HTERT RPE-1 (cell line): Measurements from ENCODE around the gene CKS1B.

Experiments
- in situ Hi-C: fragments of 300-500 bp; cut with MboI; formaldehyde crosslinking; loops from 4 replicates; pipeline ENCODE4 v1.14.3; 2020; ENCODE audit warnings: low sequenced_read_pairs

Gene CKS1B

GRCh38 chr1:155000411-155000725 lies 25.9 kb downstream of the CKS1B start:
- in situ Hi-C loops, result no loop called here

DNA sequence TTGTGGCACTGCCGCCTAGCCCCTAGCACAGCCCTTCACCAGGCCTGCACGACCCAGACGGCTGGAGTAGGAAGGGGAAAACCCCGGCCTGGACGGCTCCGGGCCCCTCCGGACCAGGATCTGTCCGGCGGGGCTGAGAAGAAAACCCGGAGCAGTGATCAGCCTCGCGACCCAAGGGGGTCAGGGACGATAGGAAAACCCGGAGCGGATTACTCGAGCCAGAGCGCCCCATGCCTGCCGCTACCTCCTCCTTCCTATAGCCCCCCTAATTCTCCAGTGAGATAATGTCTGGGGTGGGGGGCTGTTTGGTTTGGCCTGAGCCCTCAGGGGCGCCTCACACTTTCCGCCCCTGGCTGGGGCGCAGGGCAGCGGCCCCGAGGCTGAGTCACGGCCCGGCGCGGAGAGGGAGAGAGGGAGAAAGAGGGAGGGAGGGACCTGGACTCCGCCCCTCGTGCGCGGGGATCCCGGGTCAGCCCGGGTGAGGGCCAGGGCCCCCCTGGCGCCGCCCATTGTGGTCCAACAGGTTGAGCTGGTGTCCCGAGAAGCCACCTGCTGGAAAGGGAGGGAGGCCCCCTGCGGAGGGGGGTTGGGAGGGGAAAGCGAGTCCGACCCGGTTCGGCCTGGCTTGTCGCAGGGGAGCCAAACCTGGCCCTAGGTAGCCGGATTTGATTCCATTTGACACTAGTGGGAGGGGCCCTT lies 26.4 kb downstream of the CKS1B start:
- in situ Hi-C loops, result no loop called here

GRCh38 chr1:155001425-155001674 lies 26.9 kb downstream of the CKS1B start:
- in situ Hi-C loops, result no loop called here

DNA sequence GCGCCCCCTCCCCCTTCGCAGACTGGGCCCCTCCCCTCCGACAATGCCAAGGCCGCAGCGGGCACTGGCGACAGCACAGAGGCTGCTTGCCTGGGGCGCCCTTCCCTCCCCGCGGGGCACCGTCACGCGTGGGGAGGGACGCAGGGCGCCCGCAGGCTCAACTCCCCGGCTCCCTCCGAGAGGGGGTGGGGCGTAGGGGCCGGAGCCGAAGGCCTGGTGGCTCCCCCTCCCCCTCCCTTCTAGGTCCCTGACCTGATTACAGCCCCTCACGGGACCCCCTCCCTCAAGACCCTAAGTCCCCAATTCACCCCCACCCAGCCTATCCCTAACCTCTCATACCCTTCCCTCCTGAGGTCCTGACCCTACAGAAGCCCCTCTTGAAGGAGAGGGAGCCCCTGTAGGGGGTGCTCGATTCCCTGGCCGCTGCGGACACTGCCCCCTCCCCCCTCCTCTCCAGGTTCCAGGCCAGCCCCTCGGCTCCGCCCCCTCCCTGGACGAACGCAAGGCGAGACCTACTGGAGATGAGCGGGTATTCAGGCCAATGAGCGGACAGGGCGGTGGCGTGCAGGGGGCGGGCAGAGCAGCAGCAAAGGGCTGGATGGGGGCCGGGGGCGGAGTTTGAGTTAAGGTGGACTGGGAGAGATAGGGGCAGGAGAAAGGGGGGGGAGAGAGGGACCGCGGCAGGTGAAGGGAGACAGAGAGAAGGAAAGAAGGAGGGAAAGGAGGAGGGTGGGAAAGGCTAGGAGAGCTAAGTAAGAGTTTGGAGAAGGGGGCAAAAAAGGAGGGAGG lies 27.4 kb downstream of the CKS1B start:
- in situ Hi-C loops, result no loop called here

- in situ Hi-C loops, result no loop called here
Measured at GRCh38 chr1:155002464-155003226, 28.2 kb downstream of the CKS1B start, which contains the start of gene ZBTB7B. Gene ZBTB7B (plus strand): TSS chr1:155002802. CDS start chr1:155014661, 11,859 bp downstream.

GRCh38 chr1:155003227-155003765 lies 28.8 kb downstream of the CKS1B start:
- in situ Hi-C loops, result no loop called here

GRCh38 chr1:155003766-155004351 lies 29.4 kb downstream of the CKS1B start:
- in situ Hi-C loops, result no loop called here

DNA sequence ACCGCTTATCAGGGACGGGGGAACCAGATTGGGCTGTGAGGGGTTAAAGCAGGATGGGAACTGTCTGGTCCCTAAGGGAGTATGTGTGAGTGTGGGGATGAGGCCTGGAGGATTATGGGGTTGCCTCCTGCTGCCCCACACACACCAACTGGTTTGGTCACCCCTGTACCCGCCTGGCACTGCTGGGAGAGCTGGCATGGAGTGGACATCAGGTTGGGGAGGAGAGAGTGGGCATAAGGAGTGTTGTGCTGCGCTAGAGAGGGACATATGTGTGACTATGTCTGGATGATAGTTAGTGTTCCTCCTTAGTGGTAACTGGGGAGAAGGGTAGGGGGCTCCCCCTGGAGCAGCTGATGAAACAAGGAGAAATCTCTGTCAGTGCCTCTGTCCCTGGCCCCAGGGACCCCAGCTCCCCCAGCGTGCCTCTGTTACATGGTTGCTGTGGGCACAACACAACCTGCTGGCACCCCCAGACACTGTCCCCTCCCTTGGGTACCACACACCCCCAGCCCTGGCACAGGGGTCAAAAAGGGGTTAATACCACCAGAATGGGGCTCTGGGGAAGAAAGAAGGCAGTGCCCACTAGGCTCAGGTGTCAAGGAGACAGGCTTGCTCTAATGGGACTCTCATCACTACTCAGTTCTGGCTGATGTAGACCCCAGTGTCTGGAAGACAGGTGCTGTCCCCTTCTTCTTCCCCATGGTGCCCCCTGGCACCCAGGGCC lies 30.0 kb downstream of the CKS1B start:
- in situ Hi-C loops, result no loop called here

DNA sequence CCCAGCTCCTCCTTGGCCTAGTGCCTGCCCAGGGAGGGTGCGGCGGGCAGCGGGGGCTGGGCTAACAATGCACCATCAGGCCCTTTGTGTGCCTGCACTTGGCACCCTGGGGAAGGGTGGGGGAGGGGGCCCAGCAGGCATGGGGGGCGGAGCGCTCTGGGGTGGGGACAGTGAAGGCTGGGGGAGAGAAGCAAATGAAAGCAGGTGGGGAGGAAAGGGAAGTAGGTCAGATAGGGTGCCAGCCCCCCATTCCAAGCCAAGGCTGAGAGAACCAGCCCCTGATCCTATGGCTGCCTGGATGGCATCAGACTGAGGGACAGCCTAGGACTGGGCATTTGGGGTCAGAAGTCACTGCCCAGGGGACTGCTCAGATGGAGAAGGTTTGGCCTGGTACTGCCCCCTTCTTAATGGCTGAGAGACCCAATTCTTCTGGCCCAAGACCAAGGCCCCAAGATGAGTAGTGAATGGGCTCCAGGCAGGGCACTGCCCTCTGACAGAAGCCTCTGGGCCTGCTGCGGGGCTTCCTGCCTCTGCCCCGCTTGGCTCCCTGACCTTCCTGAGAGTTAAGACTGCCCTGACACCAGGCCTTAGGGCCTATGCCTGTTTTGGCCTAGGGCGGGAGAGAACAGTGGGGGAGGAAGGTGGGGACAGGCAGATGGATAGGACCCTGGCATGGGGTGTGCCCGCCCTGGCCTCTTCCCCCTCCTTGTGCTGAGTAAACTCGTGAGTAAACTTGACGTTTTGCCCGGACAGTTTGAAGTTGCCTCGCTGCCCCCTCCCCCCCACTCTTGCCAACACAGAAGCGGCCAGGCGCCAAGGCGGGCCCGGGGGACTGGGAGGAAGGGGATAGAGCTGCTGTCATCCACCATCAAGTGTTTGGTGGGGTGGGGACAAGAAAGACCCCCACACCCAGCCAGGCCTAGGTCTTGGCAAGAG lies 30.9 kb downstream of the CKS1B start:
- in situ Hi-C loops, result no loop called here

DNA sequence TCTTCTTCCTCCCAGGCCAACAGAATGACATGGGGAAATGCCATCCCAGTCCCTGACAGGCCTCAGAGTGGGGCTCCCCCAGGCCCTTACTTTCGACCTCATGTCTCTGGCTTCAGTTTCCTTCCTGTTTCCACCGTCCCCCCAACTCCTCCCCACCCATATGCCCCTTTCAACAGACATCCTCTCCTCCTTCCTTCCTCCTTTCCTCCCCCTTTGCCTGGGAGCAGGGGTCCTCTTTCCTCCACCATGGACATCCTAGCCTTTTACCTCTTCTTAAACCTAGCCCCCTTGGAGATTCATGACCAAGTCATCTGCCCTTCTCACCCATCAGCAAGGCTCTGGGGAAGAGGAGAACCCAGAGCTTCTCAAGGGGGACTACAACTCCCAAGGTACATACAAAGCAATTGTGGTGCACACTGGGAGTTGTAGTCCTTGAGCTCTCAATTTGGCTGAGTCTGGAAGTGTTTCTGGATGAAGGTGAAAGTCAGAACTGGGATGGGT lies 32.2 kb downstream of the CKS1B start:
- in situ Hi-C loops, result no loop called here

GRCh38 chr1:155007251-155007828 lies 32.9 kb downstream of the CKS1B start:
- in situ Hi-C loops, result no loop called here

DNA sequence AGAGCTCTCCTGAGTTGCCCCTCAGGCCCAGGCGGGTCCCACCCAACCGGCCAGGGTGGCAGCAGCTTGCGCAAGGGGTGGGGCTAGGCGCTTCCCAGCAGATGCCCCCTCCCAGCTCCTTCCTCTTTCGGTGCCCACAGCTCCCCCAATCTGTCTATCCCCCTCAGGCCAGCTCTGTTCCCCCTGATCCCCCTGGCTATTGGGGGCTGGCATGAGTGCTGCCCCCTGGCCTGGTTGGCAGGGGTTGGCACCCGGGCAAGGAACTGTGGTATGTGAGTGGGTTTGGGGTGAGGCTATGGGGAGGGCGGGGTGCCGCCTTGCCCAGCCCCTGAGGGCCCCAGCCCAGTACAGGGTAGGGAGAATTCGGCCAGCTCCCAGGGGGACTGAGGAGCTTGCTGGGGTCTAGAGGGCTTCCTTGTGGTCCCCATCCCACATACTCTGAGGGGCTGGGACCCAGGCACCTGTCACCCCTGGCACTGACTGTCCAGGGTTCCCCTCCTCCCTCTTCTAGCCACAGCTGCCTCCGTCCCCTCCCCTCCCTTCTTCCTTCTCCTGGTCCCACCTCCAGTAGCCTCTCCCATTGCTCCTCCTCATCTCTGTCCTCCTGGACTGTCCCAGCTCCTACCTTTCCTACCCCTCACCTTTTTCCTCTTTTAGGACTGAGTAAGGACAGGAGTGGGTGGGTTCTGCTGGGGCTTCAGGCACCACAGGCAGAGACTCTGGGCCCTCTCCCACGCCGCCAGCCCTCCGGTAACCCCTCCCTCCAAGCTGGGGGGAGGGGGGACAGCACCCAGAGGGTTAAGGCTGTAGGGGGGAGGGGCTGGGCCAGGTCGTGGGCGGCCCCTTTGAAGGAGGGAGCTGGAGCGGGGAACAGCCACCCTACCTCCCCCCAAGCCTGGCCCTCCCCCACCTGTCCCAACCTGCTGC lies 33.8 kb downstream of the CKS1B start:
- in situ Hi-C loops, result no loop called here

DNA sequence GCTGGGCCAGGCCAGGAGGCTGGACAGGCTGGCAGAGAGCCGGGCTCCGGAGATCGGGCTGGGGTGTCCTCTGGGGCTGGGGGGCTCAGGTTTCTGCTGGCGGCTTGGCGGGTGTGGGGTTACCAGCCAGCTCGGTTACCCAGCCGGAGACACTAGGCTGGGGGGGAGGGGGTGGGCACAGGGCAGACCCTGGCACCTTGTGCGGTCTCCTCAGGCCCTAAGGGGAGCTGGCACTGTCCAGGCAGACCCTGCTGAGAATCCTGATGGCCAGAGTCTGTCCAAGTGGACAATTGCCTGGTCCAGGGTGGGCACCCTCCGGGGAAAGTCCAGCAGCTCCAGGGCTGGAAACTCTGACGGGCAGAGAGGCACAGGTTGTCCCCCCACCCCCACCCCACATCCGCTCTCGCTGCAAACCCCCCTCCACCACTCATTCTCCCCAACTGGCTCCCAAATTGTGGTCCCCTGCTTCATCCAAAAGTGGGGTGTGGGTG lies 34.8 kb downstream of the CKS1B start:
- in situ Hi-C loops, result no loop called here

DNA sequence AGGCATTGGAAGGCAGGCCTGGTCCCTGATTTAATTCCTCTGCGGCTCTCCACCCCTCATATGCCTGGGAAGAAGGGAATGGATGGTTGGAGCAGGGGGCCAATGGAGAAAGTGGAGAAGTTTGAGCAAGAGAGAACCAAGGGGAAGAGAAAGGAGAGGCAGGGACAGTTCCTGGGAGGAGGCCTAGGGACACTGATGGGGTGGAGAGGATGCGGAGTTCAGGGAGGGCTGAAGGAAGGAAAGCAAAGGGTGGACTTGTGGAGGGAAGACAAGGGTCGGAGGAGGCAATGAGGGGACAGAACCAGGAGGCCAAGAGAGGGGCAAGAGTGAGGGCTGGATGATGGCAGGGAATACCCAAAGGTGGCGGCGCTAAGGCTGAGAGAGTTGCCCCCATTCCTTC lies 35.3 kb downstream of the CKS1B start:
- in situ Hi-C loops, result no loop called here

DNA sequence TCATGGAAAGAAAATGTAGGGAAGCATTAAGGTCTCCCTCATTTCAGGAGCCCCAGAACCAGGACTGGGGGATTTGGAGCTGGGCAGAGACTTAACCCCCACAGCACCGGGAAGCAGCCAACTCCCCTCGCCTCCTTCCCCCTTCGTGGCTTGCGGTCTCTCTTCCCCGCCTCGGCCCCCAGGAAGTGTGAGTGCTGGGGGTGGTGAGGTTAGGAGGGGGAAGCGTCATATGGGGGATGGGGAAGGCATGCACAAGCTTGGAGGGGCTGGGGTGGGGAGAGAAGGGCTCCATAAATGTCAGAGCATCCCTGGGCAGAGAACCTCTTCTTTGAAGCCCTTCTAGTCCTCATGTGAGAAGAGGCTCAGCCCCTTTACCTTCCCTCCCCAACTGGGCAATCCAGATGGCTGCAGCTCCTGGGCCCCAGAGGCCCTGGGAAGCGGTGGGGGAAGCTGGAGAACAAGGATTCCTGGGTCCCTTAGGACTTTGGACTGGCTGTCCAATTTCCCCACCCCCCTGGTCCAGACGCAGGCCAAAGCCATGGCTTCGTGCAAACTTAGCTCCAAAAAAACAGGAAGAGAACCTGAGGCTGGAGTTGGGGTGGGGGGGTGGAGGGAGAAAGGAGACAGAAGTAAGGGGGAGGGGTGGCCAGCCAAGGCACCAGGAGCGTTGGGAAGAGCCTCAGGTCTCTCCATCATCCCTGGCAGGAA lies 35.9 kb downstream of the CKS1B start:
- in situ Hi-C loops, result no loop called here

- in situ Hi-C loops, result no loop called here
Measured at GRCh38 chr1:155011004-155011416, 36.5 kb downstream of the CKS1B start.

GRCh38 chr1:155011437-155012025 lies 37.0 kb downstream of the CKS1B start:
- in situ Hi-C loops, result no loop called here
